Subcutaneous abdominal adipose tissue (tissue), 5 donors: ENCODE measurements around the gene OR13G1.
"Not testable (repeated sequence)": the region's sequence is repeated elsewhere in the genome, so short reads cannot be mapped to it uniquely, and the experiment has no call there.

Experiments
- H3K27ac ChIP-seq: one replicate; pipeline ENCODE4 v1.7.0; 2013; ENCODE audit warnings: low read depth, mild to moderate bottlenecking, inconsistent platforms, low read length, moderate library complexity
- H3K27me3 ChIP-seq, 5 donors: one replicate each; pipeline ENCODE4 v1.7.0; 2013; ENCODE audit warnings: low read length in 5 of 5, inconsistent platforms in 1 of 5; ENCODE audit not compliant: control insufficient read depth in 5 of 5, insufficient read depth in 4 of 5
- H3K36me3 ChIP-seq, 5 donors: one replicate each; pipeline ENCODE4 v1.7.0; 2013; ENCODE audit warnings: low read length in 5 of 5; ENCODE audit not compliant: control insufficient read depth in 5 of 5, insufficient read depth in 5 of 5
- H3K4me1 ChIP-seq, 5 donors: one replicate each; pipeline ENCODE4 v1.7.0; 2013; ENCODE audit warnings: low read length in 5 of 5, mild to moderate bottlenecking in 3 of 5, moderate library complexity in 1 of 5; ENCODE audit not compliant: control insufficient read depth in 5 of 5, insufficient read depth in 5 of 5
- H3K4me3 ChIP-seq, 5 donors: one replicate each; pipeline ENCODE4 v1.7.0; 2013; ENCODE audit warnings: low read length in 5 of 5, low read depth in 1 of 5
- H3K9ac ChIP-seq, 5 donors: one replicate each; pipeline ENCODE4 v1.7.0; 2013; ENCODE audit warnings: low read length in 5 of 5, mild to moderate bottlenecking in 4 of 5, moderate library complexity in 3 of 5
- H3K9me3 ChIP-seq, 5 donors: one replicate each; pipeline ENCODE4 v1.7.0; 2013; ENCODE audit warnings: low read length in 5 of 5; ENCODE audit not compliant: control insufficient read depth in 5 of 5
- donor health status: healthy.
- donor health status: healthy.
- donor health status: healthy.
- donor health status: healthy.
- donor health status: healthy.

OR13G1 gene, protein sequence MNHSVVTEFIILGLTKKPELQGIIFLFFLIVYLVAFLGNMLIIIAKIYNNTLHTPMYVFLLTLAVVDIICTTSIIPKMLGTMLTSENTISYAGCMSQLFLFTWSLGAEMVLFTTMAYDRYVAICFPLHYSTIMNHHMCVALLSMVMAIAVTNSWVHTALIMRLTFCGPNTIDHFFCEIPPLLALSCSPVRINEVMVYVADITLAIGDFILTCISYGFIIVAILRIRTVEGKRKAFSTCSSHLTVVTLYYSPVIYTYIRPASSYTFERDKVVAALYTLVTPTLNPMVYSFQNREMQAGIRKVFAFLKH

DNA sequence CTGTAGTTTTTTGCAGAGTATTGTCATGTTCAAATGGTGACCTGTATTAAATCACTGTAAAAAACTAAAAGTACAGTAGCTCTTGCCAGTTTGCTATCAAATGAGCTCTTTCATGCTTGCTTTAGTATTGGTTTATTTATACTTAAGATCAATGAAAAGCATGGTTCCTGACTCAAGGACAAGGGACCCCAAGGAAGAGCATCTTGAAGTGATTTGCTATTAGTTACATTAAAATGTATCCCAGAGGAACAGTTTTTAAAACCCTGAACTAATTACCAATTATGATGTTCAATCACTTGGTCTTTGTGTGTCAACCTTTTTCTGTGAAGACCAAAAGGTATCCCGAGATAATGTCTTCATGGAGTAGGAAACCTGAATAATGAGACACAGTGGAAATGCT, at the start of gene OR13G1:
TSS of gene OR13G1 (minus strand) at position 101 of the 400 bp plus-strand sequence. CDS start 6,698 bp downstream, outside the sequence.
- no peak within 1 kb of the TSS for H3K9ac ChIP-seq
- H3K4me1 ChIP-seq, result no peaks in the 10 kb centered on the region
- H3K9me3 ChIP-seq, result no peaks in the 10 kb centered on the region
- no peaks in the 10 kb centered on the region for H3K27me3 ChIP-seq
- no peak within 1 kb of the TSS for H3K4me3 ChIP-seq
- H3K27ac ChIP-seq, result no peak within 1 kb of the TSS
- no peaks in the 10 kb centered on the region for H3K36me3 ChIP-seq

- no peaks in the 10 kb centered on the region for H3K27me3 ChIP-seq
- no peaks in the 10 kb centered on the region for H3K4me1 ChIP-seq
- H3K36me3 ChIP-seq, result no peaks in the 10 kb centered on the region
- peaks cover 0 to 14% (median 7%) of the 10 kb centered on the region in 5 donors for H3K9me3 ChIP-seq
- H3K4me3 ChIP-seq, result no peak overlapping the region
- H3K9ac ChIP-seq, result no peak overlapping the region
- no peak overlapping the region for H3K27ac ChIP-seq
These were observed 41.7 kb upstream of the OR13G1 start for GRCh38 chr1:247721222-247721621.

GRCh38 chr1:247716546-247716945, 37.0 kb upstream of the OR13G1 start, which contains the start of gene OR6F1:
Gene OR6F1, minus strand, starts transcription at chr1:247716646. Its CDS starts 3,891 bp downstream, at chr1:247712755.
- H3K4me1 ChIP-seq, result no peaks in the 10 kb centered on the region
- no peak within 1 kb of the TSS for H3K4me3 ChIP-seq
- H3K9me3 ChIP-seq, result peaks cover 0 to 10% (median 7%) of the 10 kb centered on the region in 5 donors
- no peak within 1 kb of the TSS for H3K27ac ChIP-seq
- no peaks in the 10 kb centered on the region for H3K27me3 ChIP-seq
- no peak within 1 kb of the TSS for H3K9ac ChIP-seq
- no peaks in the 10 kb centered on the region for H3K36me3 ChIP-seq

DNA sequence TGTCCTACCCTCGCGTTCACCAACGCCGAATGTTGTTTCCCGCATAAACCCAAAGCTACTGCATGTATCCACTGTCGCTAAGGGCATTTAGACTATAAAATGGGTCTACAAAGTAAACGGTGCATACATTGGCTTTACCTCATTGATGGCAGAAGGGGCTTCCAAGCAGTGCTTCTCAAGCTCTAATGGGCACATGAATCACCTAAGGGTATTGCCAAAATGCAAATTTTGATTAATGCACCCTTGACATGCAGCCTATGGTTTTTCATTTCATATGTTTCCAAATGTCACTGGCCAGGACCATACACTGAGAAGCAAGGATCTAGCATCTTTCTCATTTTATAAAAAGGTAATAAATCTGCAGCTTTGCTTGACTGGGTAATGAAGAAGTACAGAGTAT, 34.2 kb upstream of the OR13G1 start:
- Histone ChIP-seq H3K9ac (no peak overlapping the region), H3K27ac (no peak overlapping the region), H3K36me3 (no peaks in the 10 kb centered on the region), H3K4me1 (no peaks in the 10 kb centered on the region), H3K27me3 (no peaks in the 10 kb centered on the region), H3K4me3 (no peak overlapping the region), H3K9me3 (peaks cover 0 to 7% (median 0%) of the 10 kb centered on the region in 5 donors)

DNA sequence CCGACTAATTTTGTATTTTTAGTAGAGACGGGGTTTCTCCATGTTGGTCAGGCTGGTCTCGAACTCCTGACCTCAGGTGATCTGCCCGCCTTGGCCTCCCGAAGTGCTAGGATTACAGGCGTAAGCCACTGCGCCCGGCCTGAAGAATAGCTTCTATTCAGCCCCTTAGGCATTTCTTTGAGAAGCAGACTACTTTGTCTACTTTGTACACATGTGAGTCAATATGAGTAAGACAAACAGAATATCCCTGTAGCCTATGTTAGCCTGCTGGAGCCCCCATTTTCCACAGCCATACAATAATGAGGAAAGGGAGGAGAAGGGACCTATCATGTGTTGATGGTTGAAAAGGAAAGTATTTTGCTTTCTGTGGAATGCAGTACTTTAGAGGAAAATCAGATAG, 31.1 kb upstream of the OR13G1 start:
- not testable (repeated sequence) for H3K36me3 ChIP-seq, H3K4me3 ChIP-seq, H3K4me1 ChIP-seq, H3K9me3 ChIP-seq, H3K27ac ChIP-seq, H3K27me3 ChIP-seq, H3K9ac ChIP-seq

GRCh38 chr1:247701338-247701737, 21.8 kb upstream of the OR13G1 start:
- Histone ChIP-seq H3K36me3 (no peaks in the 10 kb centered on the region), H3K4me1 (no peaks in the 10 kb centered on the region), H3K9ac (no peak overlapping the region), H3K4me3 (no peak overlapping the region), H3K27me3 (no peaks in the 10 kb centered on the region), H3K27ac (no peak overlapping the region), H3K9me3 (peaks cover 0 to 10% (median 0%) of the 10 kb centered on the region in 5 donors)

- Histone ChIP-seq H3K9me3 (no peaks in the 10 kb centered on the region), H3K9ac (no peak overlapping the region), H3K4me1 (no peaks in the 10 kb centered on the region), H3K27me3 (no peaks in the 10 kb centered on the region), H3K4me3 (no peak overlapping the region), H3K36me3 (no peaks in the 10 kb centered on the region), H3K27ac (no peak overlapping the region)
These were observed 1.9 kb upstream of the OR13G1 start for GRCh38 chr1:247681288-247681897.

DNA sequence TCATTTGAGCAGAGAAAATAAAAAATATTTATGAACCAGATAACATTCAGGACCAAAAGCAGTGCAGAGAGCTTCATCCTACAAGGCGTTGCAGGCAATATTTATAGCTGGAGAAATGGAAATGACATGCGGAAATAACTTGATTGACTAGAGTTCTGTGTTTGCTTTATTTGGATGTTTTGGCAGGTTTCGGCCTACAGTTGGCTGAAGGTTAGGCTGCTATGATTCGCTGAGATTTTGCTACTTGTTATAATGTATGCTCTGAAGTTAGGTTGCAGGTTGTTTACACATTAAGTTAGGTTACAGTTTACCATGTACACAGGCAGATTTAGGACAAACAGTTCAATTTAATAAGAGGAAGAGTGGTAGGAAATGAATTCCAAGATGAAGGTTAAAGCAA, 632 bp upstream of the OR13G1 start:
- Histone ChIP-seq H3K27me3 (no peaks in the 10 kb centered on the region), H3K4me3 (no peak overlapping the region), H3K27ac (no peak overlapping the region), H3K4me1 (no peaks in the 10 kb centered on the region), H3K9me3 (no peaks in the 10 kb centered on the region), H3K36me3 (no peaks in the 10 kb centered on the region), H3K9ac (no peak overlapping the region)

GRCh38 chr1:247669225-247669624, 10.3 kb downstream of the OR13G1 start:
- Histone ChIP-seq H3K27ac (no peak overlapping the region), H3K4me1 (no peaks in the 10 kb centered on the region), H3K9ac (no peak overlapping the region), H3K4me3 (no peak overlapping the region), H3K36me3 (no peaks in the 10 kb centered on the region), H3K9me3 (peaks cover 0 to 5% (median 0%) of the 10 kb centered on the region in 5 donors), H3K27me3 (no peaks in the 10 kb centered on the region)

- Histone ChIP-seq H3K9me3 (peaks cover 0 to 7% (median 0%) of the 10 kb centered on the region in 5 donors), H3K27ac (no peak overlapping the region), H3K36me3 (no peaks in the 10 kb centered on the region), H3K4me3 (no peak overlapping the region), H3K9ac (no peak overlapping the region), H3K4me1 (no peaks in the 10 kb centered on the region), H3K27me3 (no peaks in the 10 kb centered on the region)
These were observed 23.2 kb downstream of the OR13G1 start for GRCh38 chr1:247656221-247656875.
